GM06990 (cell line): ENCODE results near the gene FAM171A1.

Experiments used
- DNase-seq: peaks from one replicate; pipeline ENCODE4 v3.0.0-alpha.2; 2011; ENCODE audit not compliant: insufficient read length; ENCODE audit errors: extremely low read depth
- H3K27me3 ChIP-seq: replicated peaks from 2 replicates; pipeline ENCODE4 v1.6.0; 2011; ENCODE audit warnings: low read length; ENCODE audit not compliant: control insufficient read depth, insufficient read depth
- H3K36me3 ChIP-seq: 2 replicates; pipeline ENCODE4 v1.5.1; 2011; ENCODE audit warnings: low read length; ENCODE audit not compliant: control insufficient read depth, insufficient read depth
- H3K4me3 ChIP-seq: replicated peaks from 2 replicates; pipeline ENCODE4 v1.5.1; 2011; ENCODE audit warnings: low read depth, mild to moderate bottlenecking, control low read depth, low read length
- CTCF ChIP-seq: IDR thresholded peaks from 2 replicates; pipeline ENCODE4 v1.5.1; 2011; ENCODE audit warnings: low read length, control low read depth, mild to moderate bottlenecking, inconsistent platforms; ENCODE audit not compliant: insufficient read depth, poor library complexity, severe bottlenecking

FAM171A1 gene

GRCh38 chr10:15370212-15370855, 755 bp downstream of the FAM171A1 start:
- DNase-seq = peak; percentile 34
- Histone ChIP-seq H3K36me3 (no peaks in the 10 kb centered on the region), H3K27me3 (no peaks in the 10 kb centered on the region; the same call in 1 of the 2 replicates), H3K4me3 (peak overlapping the region; percentile 38)
- TF ChIP-seq CTCF = no peak

GRCh38 chr10:15369256-15370211, 1.6 kb downstream of the FAM171A1 start:
- DNase-seq = peak; percentile 8
- TF ChIP-seq CTCF = no peak
- Histone ChIP-seq H3K27me3 (no peaks in the 10 kb centered on the region; the same call in 1 of the 2 replicates), H3K4me3 (peak overlapping the region; percentile 14; the same call in 1 of the 2 replicates), H3K36me3 (no peaks in the 10 kb centered on the region)

GRCh38 chr10:15368101-15368855, 2.8 kb downstream of the FAM171A1 start:
- Histone ChIP-seq H3K36me3 (no peaks in the 10 kb centered on the region), H3K4me3 (no peak overlapping the region), H3K27me3 (peaks cover 1% of the 10 kb centered on the region)
- TF ChIP-seq CTCF = no peak
- no peak for DNase-seq

GRCh38 chr10:15367296-15368085, 3.6 kb downstream of the FAM171A1 start:
- H3K27me3 ChIP-seq = peaks cover 1% of the 10 kb centered on the region
- no peaks in the 10 kb centered on the region for H3K36me3 ChIP-seq
- no peak overlapping the region for H3K4me3 ChIP-seq
- no peak for TF ChIP-seq CTCF
- no peak for DNase-seq

- no peaks in the 10 kb centered on the region for H3K36me3 ChIP-seq
- no peak for DNase-seq
- H3K27me3 ChIP-seq = peaks cover 1% of the 10 kb centered on the region
- no peak overlapping the region for H3K4me3 ChIP-seq
- TF ChIP-seq CTCF = no peak
Measured at GRCh38 chr10:15365692-15366091, 5.4 kb downstream of the FAM171A1 start.
